Skin epidermis (tissue), 12 donors: Measurements from ENCODE around the gene MANF.

Experiments used
- H3K27ac ChIP-seq, 21 experiments: fragments of 200-600 bp; sonication (generic) in 11 of 21; one replicate each; pipeline ENCODE4 v1.5.0; 2020; ENCODE audit warnings: mild to moderate bottlenecking in 3 of 21, inconsistent platforms in 2 of 21, moderate library complexity in 2 of 21
- H3K4me3 ChIP-seq, 7 experiments: fragments of 200-600 bp; sonication (generic) in 2 of 7; one replicate each; pipeline ENCODE4 v1.5.0; 2020; ENCODE audit warnings: inconsistent platforms in 2 of 7, mild to moderate bottlenecking in 2 of 7, moderate library complexity in 1 of 7

Gene MANF

GRCh38 chr3:51408021-51408420, 22.9 kb downstream of the MANF start:
- no peak overlapping the region for H3K4me3 ChIP-seq

DNA sequence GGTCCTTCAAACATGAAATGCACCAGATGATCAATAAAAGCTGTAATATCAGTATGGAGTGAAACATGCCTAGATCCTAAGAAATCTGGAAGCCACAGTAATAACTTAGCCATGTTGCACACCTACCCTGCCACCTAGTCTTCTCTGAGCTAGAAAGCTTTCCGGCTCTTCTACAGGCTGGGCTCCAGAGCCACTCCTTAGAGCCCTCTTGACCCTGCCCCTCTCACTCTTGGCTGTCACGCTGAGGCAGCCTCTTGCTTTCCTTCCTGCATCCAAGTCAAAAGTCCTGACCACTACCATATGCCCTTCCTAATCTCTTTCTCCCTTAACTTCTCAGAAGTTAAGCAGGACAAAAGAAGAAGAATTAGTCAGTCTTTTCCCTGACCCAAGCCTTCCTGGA, 23.7 kb downstream of the MANF start:
- Histone ChIP-seq H3K4me3 (no peak overlapping the region), H3K27ac (no peak overlapping the region)

More at GRCh38 chr3:51408021-51408420, 22.9 kb downstream of the MANF start:
- no peak overlapping the region for H3K27ac ChIP-seq

DNA sequence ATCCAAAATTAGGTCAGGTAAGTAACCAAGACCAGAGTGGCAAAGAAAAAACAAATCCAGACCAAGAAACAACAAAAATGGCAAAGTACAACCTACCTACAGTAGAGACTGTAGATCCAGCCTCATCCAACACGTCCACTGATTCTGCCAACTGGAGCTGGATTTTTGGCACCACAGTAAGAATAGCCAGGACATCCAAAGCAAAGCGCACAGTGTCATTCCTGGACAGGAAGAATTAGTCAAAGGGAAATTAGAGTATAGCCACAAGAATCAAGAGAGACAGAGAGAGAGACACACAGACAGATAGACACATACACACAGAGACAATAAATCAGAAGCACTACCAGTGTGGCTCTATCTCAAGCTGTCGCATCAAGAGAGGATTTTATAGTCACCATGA, 37.1 kb downstream of the MANF start:
- no peak overlapping the region for H3K4me3 ChIP-seq
- H3K27ac ChIP-seq, result no peak overlapping the region

DNA sequence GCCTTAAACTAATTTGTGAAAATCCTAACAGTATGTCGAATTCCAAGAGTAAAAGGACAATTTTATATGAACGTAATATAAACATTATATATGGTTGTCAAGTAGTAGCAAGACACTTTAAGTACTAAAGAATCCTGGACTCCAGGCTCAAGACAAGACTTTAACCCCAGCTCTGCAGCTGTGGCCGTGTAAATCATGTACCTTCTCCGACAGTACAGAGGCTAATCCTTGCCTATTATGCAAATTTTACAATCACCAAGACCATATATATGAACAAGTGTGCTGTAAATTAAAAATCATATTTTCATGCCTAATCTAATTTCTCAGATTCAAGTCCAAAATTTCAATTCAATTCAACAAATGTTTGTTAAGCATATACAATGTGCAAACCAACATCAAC, 41.8 kb downstream of the MANF start:
- no peak overlapping the region for H3K4me3 ChIP-seq
- no peak overlapping the region for H3K27ac ChIP-seq

GRCh38 chr3:51429138-51429537, 44.0 kb downstream of the MANF start:
- Histone ChIP-seq H3K27ac (no peak overlapping the region), H3K4me3 (no peak overlapping the region)

- no peak overlapping the region for H3K27ac ChIP-seq
- H3K4me3 ChIP-seq, result no peak overlapping the region
Measured at GRCh38 chr3:51434110-51434509, 49.0 kb downstream of the MANF start.

DNA sequence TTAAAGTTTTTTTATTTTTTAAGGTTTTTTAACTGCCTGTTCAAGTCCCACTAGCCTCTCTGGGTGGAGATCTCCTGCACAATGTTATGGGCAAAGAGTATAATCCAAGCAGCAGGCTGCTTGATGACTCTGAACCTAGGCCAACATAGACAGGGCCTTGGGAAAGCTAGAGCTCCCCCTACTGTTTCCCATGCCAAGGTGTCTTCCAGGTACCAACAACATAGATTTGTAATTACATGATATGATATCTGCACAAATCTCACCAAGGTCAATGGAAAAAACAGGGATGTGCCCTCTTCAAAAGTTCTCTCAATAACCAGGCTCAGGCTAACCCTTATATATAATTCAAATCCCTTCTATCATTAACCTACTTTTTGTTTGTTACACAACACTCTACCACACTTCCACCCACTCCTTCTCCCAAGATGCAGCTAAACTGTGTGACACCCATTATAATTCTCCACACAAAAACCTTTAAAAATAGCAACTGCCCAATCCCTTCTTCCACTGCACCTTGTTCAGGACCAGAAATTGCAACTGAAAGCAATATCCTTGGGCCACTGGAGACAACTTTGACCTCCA, 49.7 kb downstream of the MANF start:
- Histone ChIP-seq H3K27ac (no peak overlapping the region), H3K4me3 (no peak overlapping the region)

DNA sequence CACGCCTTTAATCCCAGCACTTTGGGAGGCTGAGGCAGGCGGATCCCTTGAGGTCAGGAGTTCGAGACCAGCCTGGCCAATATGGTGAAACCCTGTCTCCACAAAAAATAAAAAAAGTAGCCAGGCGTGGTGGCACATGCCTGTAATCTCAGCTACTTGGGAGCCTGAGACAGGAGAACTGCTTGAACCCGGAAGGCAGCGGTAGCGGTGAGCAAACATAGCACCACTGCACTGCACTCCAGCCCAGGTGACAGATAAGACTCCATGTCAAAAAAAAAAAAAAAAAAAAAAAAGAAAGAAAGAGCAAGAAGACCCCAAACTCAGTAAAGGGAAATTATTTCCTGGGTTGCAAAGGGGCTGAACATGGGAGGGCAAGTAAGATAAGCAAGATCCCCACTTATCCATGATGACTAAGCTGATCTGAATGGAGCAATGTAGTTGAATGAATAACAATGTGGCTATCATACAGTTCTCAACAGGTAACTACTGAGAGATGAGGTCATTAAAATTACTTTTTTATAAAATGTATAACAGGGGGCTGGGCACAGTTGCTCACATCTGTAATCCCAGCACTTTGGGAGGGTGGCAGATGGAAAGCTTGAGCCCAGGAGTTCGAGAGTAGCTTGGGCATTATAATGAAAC, 52.0 kb downstream of the MANF start:
- Histone ChIP-seq H3K4me3 (no peak overlapping the region), H3K27ac (no peak overlapping the region)
